GM23338 (cell line): ENCODE measurements around the gene DHDDS.

Experiments
- CREB1 ChIP-seq: fragments of 250-450 bp; sonication (Bioruptor Pico); IDR thresholded peaks from 2 replicates; pipeline ENCODE4 v1.5.0; 2020; ENCODE audit warnings: low read depth, mild to moderate bottlenecking, moderate library complexity
- CTCF ChIP-seq, 2 experiments: fragments of 200-600 bp in 1 of 2; sonication (generic) in 1 of 2; conservative IDR thresholded peaks; 2 replicates each; pipeline versions ENCODE4 v1.5.1 to v1.6.1; 2016 to 2017; ENCODE audit warnings: antibody characterized with exemption in 2 of 2, low read depth in 2 of 2, mild to moderate bottlenecking in 2 of 2, moderate library complexity in 1 of 2
- EZH2 ChIP-seq: fragments of 200-600 bp; sonication (generic); IDR thresholded peaks from one replicate; pipeline ENCODE4 v1.8.0; 2017; ENCODE audit warnings: antibody characterized with exemption, mild to moderate bottlenecking, low read depth; ENCODE audit not compliant: unreplicated experiment
- EZH2phosphoT487 ChIP-seq: fragments of 200-600 bp; sonication (generic); IDR thresholded peaks from one replicate; pipeline ENCODE4 v1.8.1; 2018; ENCODE audit warnings: antibody characterized with exemption; ENCODE audit not compliant: unreplicated experiment
- JUNB ChIP-seq: IDR thresholded peaks from one replicate; pipeline ENCODE4 v1.6.1; 2016; ENCODE audit warnings: antibody characterized with exemption; ENCODE audit not compliant: unreplicated experiment
- POLR2AphosphoS5 ChIP-seq: IDR thresholded peaks from 2 replicates; pipeline ENCODE4 v1.6.1; 2016; ENCODE audit warnings: antibody characterized with exemption, low read depth
- STAT1 ChIP-seq: IDR thresholded peaks from one replicate; pipeline ENCODE4 v1.6.1; 2016; ENCODE audit warnings: antibody characterized with exemption; ENCODE audit not compliant: unreplicated experiment
- ZNF114 ChIP-seq: fragments of 250-450 bp; sonication (Bioruptor Pico); IDR thresholded peaks from 2 replicates; pipeline ENCODE4 v1.5.0; 2020; ENCODE audit warnings: mild to moderate bottlenecking, moderate library complexity
- ZNF331 ChIP-seq: fragments of 250-450 bp; sonication (Bioruptor Pico); IDR thresholded peaks from 2 replicates; pipeline ENCODE4 v1.5.0; 2020; ENCODE audit warnings: low read depth, mild to moderate bottlenecking, moderate library complexity
- TF ChIP-seq, protein P1 (sequence below): IDR thresholded peaks from one replicate; pipeline ENCODE4 v1.6.1; 2018; ENCODE audit warnings: antibody characterized with exemption; ENCODE audit not compliant: unreplicated experiment
- TF ChIP-seq, protein P2 (sequence below): IDR thresholded peaks from 2 replicates; pipeline ENCODE4 v1.6.1; 2016; ENCODE audit warnings: antibody characterized with exemption
- TF ChIP-seq, protein P3 (sequence below): fragments of 250-450 bp; sonication (Bioruptor Pico); IDR thresholded peaks from 2 replicates; pipeline ENCODE4 v1.5.0; 2020; ENCODE audit warnings: mild to moderate bottlenecking, moderate library complexity

GRCh38 chr1:26482921-26483320 lies 50.8 kb downstream of the DHDDS start:
- TF ChIP-seq CTCF (conservative IDR thresholded peaks at IDR 0.05; ENCODE audit: low read depth in 2 of 2) (no peak), EZH2phosphoT487 (no peak), STAT1 (no peak), EZH2 (no peak), JUNB (no peak), POLR2AphosphoS5 (no peak), ZNF331 (CRISPR knock-in tag) (no peak), CREB1 (CRISPR knock-in tag) (no peak), ZNF114 (CRISPR knock-in tag) (no peak)
- TF ChIP-seq, protein P1, sequence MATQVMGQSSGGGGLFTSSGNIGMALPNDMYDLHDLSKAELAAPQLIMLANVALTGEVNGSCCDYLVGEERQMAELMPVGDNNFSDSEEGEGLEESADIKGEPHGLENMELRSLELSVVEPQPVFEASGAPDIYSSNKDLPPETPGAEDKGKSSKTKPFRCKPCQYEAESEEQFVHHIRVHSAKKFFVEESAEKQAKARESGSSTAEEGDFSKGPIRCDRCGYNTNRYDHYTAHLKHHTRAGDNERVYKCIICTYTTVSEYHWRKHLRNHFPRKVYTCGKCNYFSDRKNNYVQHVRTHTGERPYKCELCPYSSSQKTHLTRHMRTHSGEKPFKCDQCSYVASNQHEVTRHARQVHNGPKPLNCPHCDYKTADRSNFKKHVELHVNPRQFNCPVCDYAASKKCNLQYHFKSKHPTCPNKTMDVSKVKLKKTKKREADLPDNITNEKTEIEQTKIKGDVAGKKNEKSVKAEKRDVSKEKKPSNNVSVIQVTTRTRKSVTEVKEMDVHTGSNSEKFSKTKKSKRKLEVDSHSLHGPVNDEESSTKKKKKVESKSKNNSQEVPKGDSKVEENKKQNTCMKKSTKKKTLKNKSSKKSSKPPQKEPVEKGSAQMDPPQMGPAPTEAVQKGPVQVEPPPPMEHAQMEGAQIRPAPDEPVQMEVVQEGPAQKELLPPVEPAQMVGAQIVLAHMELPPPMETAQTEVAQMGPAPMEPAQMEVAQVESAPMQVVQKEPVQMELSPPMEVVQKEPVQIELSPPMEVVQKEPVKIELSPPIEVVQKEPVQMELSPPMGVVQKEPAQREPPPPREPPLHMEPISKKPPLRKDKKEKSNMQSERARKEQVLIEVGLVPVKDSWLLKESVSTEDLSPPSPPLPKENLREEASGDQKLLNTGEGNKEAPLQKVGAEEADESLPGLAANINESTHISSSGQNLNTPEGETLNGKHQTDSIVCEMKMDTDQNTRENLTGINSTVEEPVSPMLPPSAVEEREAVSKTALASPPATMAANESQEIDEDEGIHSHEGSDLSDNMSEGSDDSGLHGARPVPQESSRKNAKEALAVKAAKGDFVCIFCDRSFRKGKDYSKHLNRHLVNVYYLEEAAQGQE = no peak
- TF ChIP-seq, protein P2, sequence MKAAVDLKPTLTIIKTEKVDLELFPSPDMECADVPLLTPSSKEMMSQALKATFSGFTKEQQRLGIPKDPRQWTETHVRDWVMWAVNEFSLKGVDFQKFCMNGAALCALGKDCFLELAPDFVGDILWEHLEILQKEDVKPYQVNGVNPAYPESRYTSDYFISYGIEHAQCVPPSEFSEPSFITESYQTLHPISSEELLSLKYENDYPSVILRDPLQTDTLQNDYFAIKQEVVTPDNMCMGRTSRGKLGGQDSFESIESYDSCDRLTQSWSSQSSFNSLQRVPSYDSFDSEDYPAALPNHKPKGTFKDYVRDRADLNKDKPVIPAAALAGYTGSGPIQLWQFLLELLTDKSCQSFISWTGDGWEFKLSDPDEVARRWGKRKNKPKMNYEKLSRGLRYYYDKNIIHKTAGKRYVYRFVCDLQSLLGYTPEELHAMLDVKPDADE = no peak
- TF ChIP-seq, protein P3, sequence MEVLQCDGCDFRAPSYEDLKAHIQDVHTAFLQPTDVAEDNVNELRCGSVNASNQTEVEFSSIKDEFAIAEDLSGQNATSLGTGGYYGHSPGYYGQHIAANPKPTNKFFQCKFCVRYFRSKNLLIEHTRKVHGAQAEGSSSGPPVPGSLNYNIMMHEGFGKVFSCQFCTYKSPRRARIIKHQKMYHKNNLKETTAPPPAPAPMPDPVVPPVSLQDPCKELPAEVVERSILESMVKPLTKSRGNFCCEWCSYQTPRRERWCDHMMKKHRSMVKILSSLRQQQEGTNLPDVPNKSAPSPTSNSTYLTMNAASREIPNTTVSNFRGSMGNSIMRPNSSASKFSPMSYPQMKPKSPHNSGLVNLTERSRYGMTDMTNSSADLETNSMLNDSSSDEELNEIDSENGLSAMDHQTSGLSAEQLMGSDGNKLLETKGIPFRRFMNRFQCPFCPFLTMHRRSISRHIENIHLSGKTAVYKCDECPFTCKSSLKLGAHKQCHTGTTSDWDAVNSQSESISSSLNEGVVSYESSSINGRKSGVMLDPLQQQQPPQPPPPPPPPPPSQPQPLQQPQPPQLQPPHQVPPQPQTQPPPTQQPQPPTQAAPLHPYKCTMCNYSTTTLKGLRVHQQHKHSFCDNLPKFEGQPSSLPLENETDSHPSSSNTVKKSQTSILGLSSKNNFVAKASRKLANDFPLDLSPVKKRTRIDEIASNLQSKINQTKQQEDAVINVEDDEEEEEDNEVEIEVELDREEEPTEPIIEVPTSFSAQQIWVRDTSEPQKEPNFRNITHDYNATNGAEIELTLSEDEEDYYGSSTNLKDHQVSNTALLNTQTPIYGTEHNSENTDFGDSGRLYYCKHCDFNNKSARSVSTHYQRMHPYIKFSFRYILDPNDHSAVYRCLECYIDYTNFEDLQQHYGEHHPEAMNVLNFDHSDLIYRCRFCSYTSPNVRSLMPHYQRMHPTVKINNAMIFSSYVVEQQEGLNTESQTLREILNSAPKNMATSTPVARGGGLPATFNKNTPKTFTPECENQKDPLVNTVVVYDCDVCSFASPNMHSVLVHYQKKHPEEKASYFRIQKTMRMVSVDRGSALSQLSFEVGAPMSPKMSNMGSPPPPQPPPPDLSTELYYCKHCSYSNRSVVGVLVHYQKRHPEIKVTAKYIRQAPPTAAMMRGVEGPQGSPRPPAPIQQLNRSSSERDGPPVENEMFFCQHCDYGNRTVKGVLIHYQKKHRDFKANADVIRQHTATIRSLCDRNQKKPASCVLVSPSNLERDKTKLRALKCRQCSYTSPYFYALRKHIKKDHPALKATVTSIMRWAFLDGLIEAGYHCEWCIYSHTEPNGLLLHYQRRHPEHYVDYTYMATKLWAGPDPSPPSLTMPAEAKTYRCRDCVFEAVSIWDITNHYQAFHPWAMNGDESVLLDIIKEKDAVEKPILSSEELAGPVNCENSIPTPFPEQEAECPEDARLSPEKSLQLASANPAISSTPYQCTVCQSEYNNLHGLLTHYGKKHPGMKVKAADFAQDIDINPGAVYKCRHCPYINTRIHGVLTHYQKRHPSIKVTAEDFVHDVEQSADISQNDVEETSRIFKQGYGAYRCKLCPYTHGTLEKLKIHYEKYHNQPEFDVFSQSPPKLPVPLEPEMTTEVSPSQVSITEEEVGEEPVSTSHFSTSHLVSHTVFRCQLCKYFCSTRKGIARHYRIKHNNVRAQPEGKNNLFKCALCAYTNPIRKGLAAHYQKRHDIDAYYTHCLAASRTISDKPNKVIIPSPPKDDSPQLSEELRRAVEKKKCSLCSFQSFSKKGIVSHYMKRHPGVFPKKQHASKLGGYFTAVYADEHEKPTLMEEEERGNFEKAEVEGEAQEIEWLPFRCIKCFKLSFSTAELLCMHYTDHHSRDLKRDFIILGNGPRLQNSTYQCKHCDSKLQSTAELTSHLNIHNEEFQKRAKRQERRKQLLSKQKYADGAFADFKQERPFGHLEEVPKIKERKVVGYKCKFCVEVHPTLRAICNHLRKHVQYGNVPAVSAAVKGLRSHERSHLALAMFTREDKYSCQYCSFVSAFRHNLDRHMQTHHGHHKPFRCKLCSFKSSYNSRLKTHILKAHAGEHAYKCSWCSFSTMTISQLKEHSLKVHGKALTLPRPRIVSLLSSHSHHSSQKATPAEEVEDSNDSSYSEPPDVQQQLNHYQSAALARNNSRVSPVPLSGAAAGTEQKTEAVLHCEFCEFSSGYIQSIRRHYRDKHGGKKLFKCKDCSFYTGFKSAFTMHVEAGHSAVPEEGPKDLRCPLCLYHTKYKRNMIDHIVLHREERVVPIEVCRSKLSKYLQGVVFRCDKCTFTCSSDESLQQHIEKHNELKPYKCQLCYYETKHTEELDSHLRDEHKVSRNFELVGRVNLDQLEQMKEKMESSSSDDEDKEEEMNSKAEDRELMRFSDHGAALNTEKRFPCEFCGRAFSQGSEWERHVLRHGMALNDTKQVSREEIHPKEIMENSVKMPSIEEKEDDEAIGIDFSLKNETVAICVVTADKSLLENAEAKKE (CRISPR knock-in tag) = no peak
